NT2/D1 (cell line): Measurements from ENCODE around the gene NR4A2.

Experiments used
- DNase-seq: peaks from one replicate; pipeline ENCODE4 v3.0.0-alpha.2; 2011; ENCODE audit warnings: low read depth, low spot score
- H3K27me3 ChIP-seq: 2 replicates; pipeline ENCODE4 v1.6.0; 2011; ENCODE audit warnings: mild to moderate bottlenecking; ENCODE audit not compliant: insufficient read length, insufficient read depth
- H3K36me3 ChIP-seq: 2 replicates; pipeline ENCODE4 v1.6.1; 2011; ENCODE audit warnings: mild to moderate bottlenecking, low read length, mixed read lengths; ENCODE audit not compliant: insufficient read depth, insufficient read length
- H3K4me1 ChIP-seq: 2 replicates; pipeline ENCODE4 v1.5.1; 2011; ENCODE audit not compliant: insufficient read depth, insufficient read length
- H3K4me3 ChIP-seq: 2 replicates; pipeline ENCODE4 v1.5.1; 2011; ENCODE audit warnings: low read depth; ENCODE audit not compliant: insufficient read length
- H3K9ac ChIP-seq: 2 replicates; pipeline ENCODE4 v1.6.0; 2011; ENCODE audit warnings: low read depth; ENCODE audit not compliant: insufficient read length
- H3K9me3 ChIP-seq: 2 replicates; pipeline ENCODE4 v1.5.1; 2011; ENCODE audit warnings: mild to moderate bottlenecking, low read length; ENCODE audit not compliant: insufficient read depth
- SUZ12 ChIP-seq: IDR thresholded peaks from 2 replicates; pipeline ENCODE4 v1.6.1; 2011; ENCODE audit not compliant: insufficient read length, insufficient read depth; ENCODE audit errors: extremely low read depth
- YY1 ChIP-seq: IDR thresholded peaks from 2 replicates; pipeline ENCODE4 v1.6.1; 2011; ENCODE audit not compliant: insufficient read length, insufficient read depth
- ZNF274 ChIP-seq: IDR thresholded peaks from 2 replicates; pipeline ENCODE4 v1.6.1; 2011; ENCODE audit warnings: mild to moderate bottlenecking, low read depth, low read length

NR4A2 gene

GRCh38 chr2:156325688-156326525, 6.6 kb downstream of the NR4A2 start:
- Histone ChIP-seq H3K9ac (no peak overlapping the region), H3K36me3 (peaks cover 4% of the 10 kb centered on the region), H3K4me1 (peaks cover 5% of the 10 kb centered on the region), H3K27me3 (peaks cover 13% of the 10 kb centered on the region), H3K9me3 (peaks cover 7% of the 10 kb centered on the region; the same call in 1 of the 2 replicates), H3K4me3 (no peak overlapping the region)
- TF ChIP-seq ZNF274 (no peak), YY1 (no peak), SUZ12 (no peak)
- DNase-seq = no peak

- peaks cover 20% of the 10 kb centered on the region; the same call in 1 of the 2 replicates for H3K9me3 ChIP-seq
- no peak for DNase-seq
- H3K9ac ChIP-seq = no peak overlapping the region
- H3K4me3 ChIP-seq = no peak overlapping the region
- H3K27me3 ChIP-seq = no peaks in the 10 kb centered on the region
- TF ChIP-seq SUZ12 (no peak), ZNF274 (no peak), YY1 (no peak)
- H3K4me1 ChIP-seq = peaks cover 5% of the 10 kb centered on the region
- no peaks in the 10 kb centered on the region for H3K36me3 ChIP-seq
These were observed 8.8 kb downstream of the NR4A2 start for GRCh38 chr2:156323754-156324153.

- no peak for DNase-seq
- H3K9me3 ChIP-seq = peaks cover 20% of the 10 kb centered on the region; the same call in 1 of the 2 replicates
- no peak overlapping the region for H3K9ac ChIP-seq
- no peaks in the 10 kb centered on the region for H3K27me3 ChIP-seq
- TF ChIP-seq YY1 = no peak
- no peak for TF ChIP-seq SUZ12
- TF ChIP-seq ZNF274 = no peak
- H3K4me3 ChIP-seq = no peak overlapping the region
- peaks cover 5% of the 10 kb centered on the region for H3K4me1 ChIP-seq
- no peaks in the 10 kb centered on the region for H3K36me3 ChIP-seq
These were observed 9.8 kb downstream of the NR4A2 start for GRCh38 chr2:156322686-156323231.

GRCh38 chr2:156322051-156322685, 10.4 kb downstream of the NR4A2 start:
- no peak overlapping the region for H3K4me3 ChIP-seq
- no peak overlapping the region for H3K9ac ChIP-seq
- no peaks in the 10 kb centered on the region for H3K36me3 ChIP-seq
- DNase-seq = no peak
- H3K27me3 ChIP-seq = no peaks in the 10 kb centered on the region
- peaks cover 5% of the 10 kb centered on the region for H3K4me1 ChIP-seq
- peaks cover 20% of the 10 kb centered on the region; the same call in 1 of the 2 replicates for H3K9me3 ChIP-seq
- TF ChIP-seq ZNF274 (no peak), SUZ12 (no peak), YY1 (no peak)

GRCh38 chr2:156321243-156321904, 11.1 kb downstream of the NR4A2 start:
- TF ChIP-seq YY1 (no peak), ZNF274 (no peak), SUZ12 (no peak)
- peaks cover 5% of the 10 kb centered on the region for H3K4me1 ChIP-seq
- H3K27me3 ChIP-seq = no peaks in the 10 kb centered on the region
- no peak overlapping the region for H3K4me3 ChIP-seq
- H3K36me3 ChIP-seq = no peaks in the 10 kb centered on the region
- peaks cover 20% of the 10 kb centered on the region; the same call in 1 of the 2 replicates for H3K9me3 ChIP-seq
- DNase-seq = no peak
- no peak overlapping the region for H3K9ac ChIP-seq

- no peak for TF ChIP-seq ZNF274
- TF ChIP-seq YY1 = no peak
- no peak for TF ChIP-seq SUZ12
- H3K36me3 ChIP-seq = no peaks in the 10 kb centered on the region
- peaks cover 20% of the 10 kb centered on the region; the same call in 1 of the 2 replicates for H3K9me3 ChIP-seq
- no peaks in the 10 kb centered on the region for H3K27me3 ChIP-seq
- H3K4me1 ChIP-seq = peaks cover 2% of the 10 kb centered on the region
- DNase-seq = no peak
- H3K4me3 ChIP-seq = no peak overlapping the region
- H3K9ac ChIP-seq = no peak overlapping the region
These were observed 11.9 kb downstream of the NR4A2 start for GRCh38 chr2:156320486-156321098.
